Ectodermal cell (in vitro differentiated cells): ENCODE results near the gene SLC26A3.

ENCODE experiments used
- H3K27ac ChIP-seq: 2 replicates; pipeline ENCODE4 v1.7.0; 2013; ENCODE audit warnings: mild to moderate bottlenecking, low read depth, low read length; ENCODE audit not compliant: insufficient read depth, poor library complexity, severe bottlenecking
- H3K27me3 ChIP-seq: 2 replicates; pipeline ENCODE4 v1.7.0; 2013; ENCODE audit warnings: mild to moderate bottlenecking, low read length; ENCODE audit not compliant: insufficient read depth, control insufficient read depth, poor library complexity, severe bottlenecking
- H3K36me3 ChIP-seq: one replicate; pipeline ENCODE4 v1.7.0; 2013; ENCODE audit warnings: low read length; ENCODE audit not compliant: control insufficient read depth, insufficient read depth
- H3K4me1 ChIP-seq: one replicate; pipeline ENCODE4 v1.7.0; 2013; ENCODE audit warnings: low read length; ENCODE audit not compliant: control insufficient read depth, insufficient read depth
- H3K4me3 ChIP-seq: 2 replicates; pipeline ENCODE4 v1.7.0; 2013; ENCODE audit warnings: low read depth, low read length, control low read depth; ENCODE audit not compliant: insufficient read depth
- H3K9me3 ChIP-seq: 2 replicates; pipeline ENCODE4 v1.7.0; 2013; ENCODE audit warnings: mild to moderate bottlenecking, low read length, moderate library complexity; ENCODE audit not compliant: control insufficient read depth
- WGBS, 2 experiments: methylation state at CpG; one replicate each; pipeline ENCODE4 v1.1.7; 2013; ENCODE audit warnings: missing lambda C conversion rate in 2 of 2; 5-methylcytosine and 5-hydroxymethylcytosine counted together

The SLC26A3 gene

GRCh38 chr7:107726356-107727130 is 76.5 kb downstream of the SLC26A3 start:
- Histone ChIP-seq H3K27ac (no peak overlapping the region), H3K9me3 (no peaks in the 10 kb centered on the region), H3K27me3 (no peaks in the 10 kb centered on the region), H3K4me3 (no peak overlapping the region), H3K36me3 (no peaks in the 10 kb centered on the region), H3K4me1 (no peaks in the 10 kb centered on the region)
- 82 to 92% methylated on average over 3 of the region's 3 CpGs for WGBS, 2 experiments

- 34 to 52% methylated on average over 2 to 4 of the region's 4 CpGs for WGBS, 2 experiments
- no peaks in the 10 kb centered on the region for H3K9me3 ChIP-seq
- H3K4me1 ChIP-seq: no peaks in the 10 kb centered on the region
- no peaks in the 10 kb centered on the region for H3K36me3 ChIP-seq
- no peaks in the 10 kb centered on the region for H3K27me3 ChIP-seq
- no peak overlapping the region for H3K4me3 ChIP-seq
- H3K27ac ChIP-seq: no peak overlapping the region
These were observed 77.8 kb downstream of the SLC26A3 start for GRCh38 chr7:107725138-107725740.

GRCh38 chr7:107723255-107723654 is 79.8 kb downstream of the SLC26A3 start:
- no peaks in the 10 kb centered on the region for H3K9me3 ChIP-seq
- no peak overlapping the region for H3K4me3 ChIP-seq
- H3K4me1 ChIP-seq: no peaks in the 10 kb centered on the region
- no peaks in the 10 kb centered on the region for H3K36me3 ChIP-seq
- WGBS, 2 experiments: 75 to 92% methylated on average over 1 to 2 of the region's 2 CpGs
- H3K27me3 ChIP-seq: no peaks in the 10 kb centered on the region
- H3K27ac ChIP-seq: no peak overlapping the region

- H3K4me1 ChIP-seq: no peaks in the 10 kb centered on the region
- no peaks in the 10 kb centered on the region for H3K9me3 ChIP-seq
- no peaks in the 10 kb centered on the region for H3K27me3 ChIP-seq
- 67 to 89% methylated on average over 1 of the region's 1 CpG for WGBS, 2 experiments
- no peak overlapping the region for H3K4me3 ChIP-seq
- no peaks in the 10 kb centered on the region for H3K36me3 ChIP-seq
- H3K27ac ChIP-seq: no peak overlapping the region
These were observed 81.7 kb downstream of the SLC26A3 start for GRCh38 chr7:107721286-107721685.

- 93 to 94% methylated on average over 3 to 4 of the region's 4 CpGs for WGBS, 2 experiments
- Histone ChIP-seq H3K4me3 (no peak overlapping the region), H3K36me3 (no peaks in the 10 kb centered on the region)
These were observed 84.4 kb downstream of the SLC26A3 start for GRCh38 chr7:107718456-107719193.

GRCh38 chr7:107715531-107715930 is 87.5 kb downstream of the SLC26A3 start:
- no peak overlapping the region for H3K4me3 ChIP-seq
- no peaks in the 10 kb centered on the region for H3K36me3 ChIP-seq
- no peaks in the 10 kb centered on the region for H3K9me3 ChIP-seq
- H3K27me3 ChIP-seq: no peaks in the 10 kb centered on the region
- H3K27ac ChIP-seq: no peak overlapping the region
- 94 to 95% methylated on average over 6 of the region's 6 CpGs for WGBS, 2 experiments
- no peaks in the 10 kb centered on the region for H3K4me1 ChIP-seq

More at GRCh38 chr7:107718456-107719193, 84.4 kb downstream of the SLC26A3 start:
- H3K9me3 ChIP-seq: no peaks in the 10 kb centered on the region
- H3K4me1 ChIP-seq: no peaks in the 10 kb centered on the region
- H3K27me3 ChIP-seq: no peaks in the 10 kb centered on the region
- no peak overlapping the region for H3K27ac ChIP-seq
